ENCODE data around the gene GTSE1.

GRCh38 chr22:46351131-46351735 is 54.6 kb downstream of the GTSE1 start:
- TF ChIP-seq ZNF70 (CRISPR knock-in tag; IDR thresholded peaks at IDR 0.05) (no peak), PATZ1 (CRISPR knock-in tag; IDR thresholded peaks at IDR 0.05; ENCODE audit: borderline replicate concordance) (no peak), SNAI2 (CRISPR knock-in tag; IDR thresholded peaks at IDR 0.05) (no peak), CREB5 (CRISPR knock-in tag; IDR thresholded peaks at IDR 0.05; ENCODE audit: low read depth) (no peak), ZFP3 (CRISPR knock-in tag; IDR thresholded peaks at IDR 0.05) (no peak), RARB (CRISPR knock-in tag; IDR thresholded peaks at IDR 0.05) (no peak), TOX (CRISPR knock-in tag; IDR thresholded peaks at IDR 0.05; ENCODE audit: borderline replicate concordance) (no peak), OSR1 (CRISPR knock-in tag; IDR thresholded peaks at IDR 0.05) (no peak), CSRNP3 (CRISPR knock-in tag; IDR thresholded peaks at IDR 0.05) (no peak), ZNF8 (CRISPR knock-in tag; IDR thresholded peaks at IDR 0.05) (no peak)
- TF ChIP-seq, protein P1, sequence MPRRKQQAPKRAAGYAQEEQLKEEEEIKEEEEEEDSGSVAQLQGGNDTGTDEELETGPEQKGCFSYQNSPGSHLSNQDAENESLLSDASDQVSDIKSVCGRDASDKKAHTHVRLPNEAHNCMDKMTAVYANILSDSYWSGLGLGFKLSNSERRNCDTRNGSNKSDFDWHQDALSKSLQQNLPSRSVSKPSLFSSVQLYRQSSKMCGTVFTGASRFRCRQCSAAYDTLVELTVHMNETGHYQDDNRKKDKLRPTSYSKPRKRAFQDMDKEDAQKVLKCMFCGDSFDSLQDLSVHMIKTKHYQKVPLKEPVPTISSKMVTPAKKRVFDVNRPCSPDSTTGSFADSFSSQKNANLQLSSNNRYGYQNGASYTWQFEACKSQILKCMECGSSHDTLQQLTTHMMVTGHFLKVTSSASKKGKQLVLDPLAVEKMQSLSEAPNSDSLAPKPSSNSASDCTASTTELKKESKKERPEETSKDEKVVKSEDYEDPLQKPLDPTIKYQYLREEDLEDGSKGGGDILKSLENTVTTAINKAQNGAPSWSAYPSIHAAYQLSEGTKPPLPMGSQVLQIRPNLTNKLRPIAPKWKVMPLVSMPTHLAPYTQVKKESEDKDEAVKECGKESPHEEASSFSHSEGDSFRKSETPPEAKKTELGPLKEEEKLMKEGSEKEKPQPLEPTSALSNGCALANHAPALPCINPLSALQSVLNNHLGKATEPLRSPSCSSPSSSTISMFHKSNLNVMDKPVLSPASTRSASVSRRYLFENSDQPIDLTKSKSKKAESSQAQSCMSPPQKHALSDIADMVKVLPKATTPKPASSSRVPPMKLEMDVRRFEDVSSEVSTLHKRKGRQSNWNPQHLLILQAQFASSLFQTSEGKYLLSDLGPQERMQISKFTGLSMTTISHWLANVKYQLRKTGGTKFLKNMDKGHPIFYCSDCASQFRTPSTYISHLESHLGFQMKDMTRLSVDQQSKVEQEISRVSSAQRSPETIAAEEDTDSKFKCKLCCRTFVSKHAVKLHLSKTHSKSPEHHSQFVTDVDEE (CRISPR knock-in tag; IDR thresholded peaks at IDR 0.05): no peak

Measured in SK-N-SH treated with all-trans-retinoic acid at 6 μM for 48 hours (cell line).